ENCODE measurements around the gene ARHGAP44. TPM values are rescaled to one million over a fixed set of nuclear protein-coding genes. Genes with fewer than 3 reads are reported as not detected.

ARHGAP44 gene
- total and polyA plus RNA-seq, 2 of the 8 experiments (the other 6 are each of a cell fraction or from before 2014, with no cell fraction given): 6.2 to 22.2 TPM

DNA sequence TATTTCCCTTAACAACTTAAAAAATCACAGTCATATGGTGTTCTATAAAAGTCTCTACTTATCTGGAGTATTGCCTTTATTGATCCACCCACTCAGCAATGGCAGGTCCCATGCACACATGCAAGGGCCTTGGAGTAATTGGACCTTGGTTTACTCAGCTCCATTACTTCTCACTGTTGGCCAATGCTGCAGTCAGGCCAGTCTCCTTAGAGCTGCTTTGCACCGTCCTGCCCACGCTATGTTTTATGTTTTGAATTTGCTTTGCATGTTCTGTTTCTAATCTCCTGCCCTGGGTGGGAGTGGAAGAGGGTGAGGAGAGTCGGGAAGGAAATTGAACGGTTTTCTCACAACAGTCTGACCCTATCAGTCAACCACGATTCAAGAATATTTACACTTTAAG, 23.6 kb downstream of the ARHGAP44 start:
- H2BK15ac ChIP-seq (ENCODE audit: low read length): no peak overlapping the region
- H2BK120ac ChIP-seq (replicated peaks; ENCODE audit: low read depth, low read length): no peak overlapping the region
- no peak overlapping the region for H2BK20ac ChIP-seq (ENCODE audit: low read length)
- no peaks in the 10 kb centered on the region for H3K27me3 ChIP-seq (replicated peaks in 1 of 4; ENCODE audit: control insufficient read depth in 3 of 4, extremely low read depth in 1 of 4, insufficient read depth in 3 of 4, low read length in 3 of 4)
- H2BK12ac ChIP-seq (ENCODE audit: low read depth, low read length): no peak overlapping the region
- peaks cover 16 to 18% of the 10 kb centered on the region in 2 experiments for H3K9me3 ChIP-seq (ENCODE audit: insufficient read depth in 2 of 2, low read depth in 1 of 2, low read length in 1 of 2)
- FAIRE-seq (no peak), DNase-seq (ENCODE audit: low read depth in 1 of 2, low spot score in 2 of 2) (no peak)
- H2AK5ac ChIP-seq (ENCODE audit: low read depth, low read length): no peak overlapping the region
- H2BK5ac ChIP-seq (ENCODE audit: low read depth, low read length): no peak overlapping the region
- H3K56ac ChIP-seq (replicated peaks; ENCODE audit: insufficient read length, low read depth, low read length): no peak overlapping the region
- POLR2A ChIA-PET (ENCODE audit: partially characterized antibody): no interaction called here
- H4K91ac ChIP-seq (replicated peaks; ENCODE audit: insufficient read length, low read length): no peak overlapping the region
- no peaks in the 10 kb centered on the region for H3K23me2 ChIP-seq (ENCODE audit: low read depth, low read length)
- H3K4me2 ChIP-seq (ENCODE audit: insufficient read depth in 1 of 2, low read depth in 2 of 2, low read length in 2 of 2): no peak overlapping the region
- H3K4ac ChIP-seq (replicated peaks; ENCODE audit: insufficient read length, low read depth, low read length): no peak overlapping the region
- no peak overlapping the region for H3K27ac ChIP-seq (ENCODE audit: low read depth, low read length)
- H3K4me3 ChIP-seq (ENCODE audit: extremely low read depth in 1 of 4, insufficient read depth in 2 of 4, low read depth in 3 of 4, low read length in 4 of 4): no peak overlapping the region
- H3K9ac ChIP-seq (replicated peaks in 1 of 4; ENCODE audit: extremely low read depth in 1 of 4, low read depth in 3 of 4, low read length in 3 of 4): no peak overlapping the region
- peaks cover 0 to 20% of the 10 kb centered on the region in 2 experiments; a peak in 2 of 4 replicates for H3K79me2 ChIP-seq (ENCODE audit: control insufficient read depth in 1 of 2, insufficient read depth in 2 of 2, low read length in 2 of 2)
- no peaks in the 10 kb centered on the region for H3K4me1 ChIP-seq (replicated peaks in 1 of 4; ENCODE audit: control insufficient read depth in 3 of 4, insufficient read depth in 4 of 4, low read length in 3 of 4)
- H4K5ac ChIP-seq (ENCODE audit: insufficient read length, low read depth, low read length): no peak overlapping the region
- CTCF ChIA-PET (ENCODE audit: partially characterized antibody): interaction anchor here (0.6 kb wide), 1 partner anchor 71 kb away, joined by 3 read pairs; no protein-coding TSS in a partner anchor
- no peaks in the 10 kb centered on the region; a peak in 1 of 8 replicates for H3K36me3 ChIP-seq (ENCODE audit: control insufficient read depth in 2 of 4, insufficient read depth in 4 of 4, low read length in 3 of 4)
- no peak overlapping the region for H3K23ac ChIP-seq (ENCODE audit: insufficient read length)
- no peak overlapping the region for H3K14ac ChIP-seq (ENCODE audit: insufficient read length)
- H4K8ac ChIP-seq (ENCODE audit: extremely low read depth, insufficient read depth, low read length): no peak overlapping the region
- no peaks in the 10 kb centered on the region for H4K20me1 ChIP-seq (replicated peaks in 1 of 2; ENCODE audit: control insufficient read depth in 1 of 2, insufficient read depth in 2 of 2, low read length in 2 of 2)
- peaks cover 4% of the 10 kb centered on the region; the same call in 1 of the 2 replicates for H3K79me1 ChIP-seq (ENCODE audit: low read depth, low read length)
- H3K18ac ChIP-seq (ENCODE audit: extremely low read depth, low read length): no peak overlapping the region
- no peak overlapping the region for H2AFZ ChIP-seq (ENCODE audit: low read length)
- 87% methylated on average over 5 of the region's 5 CpGs; no CpG with 5 or more reads in 1 of the 2 experiments for WGBS, 2 experiments (ENCODE audit: extremely low coverage in 1 of 2, insufficient coverage in 1 of 2, insufficient read length in 1 of 2, insufficient replicate concordance in 2 of 2, low coverage in 1 of 2, low lambda C conversion rate in 2 of 2, missing lambda C conversion rate in 1 of 2)
- TF ChIP-seq RNF2 (IDR thresholded peaks at IDR 0.05; ENCODE audit: borderline replicate concordance, low read depth, low read length, missing control alignments, poor library complexity, severe bottlenecking) (no peak), CTBP2 (IDR thresholded peaks at IDR 0.05; ENCODE audit: borderline replicate concordance, insufficient read depth, insufficient read length, low read length) (no peak), JUND (IDR thresholded peaks at IDR 0.05; ENCODE audit: low read length) (no peak), SIX5 (IDR thresholded peaks at IDR 0.05; ENCODE audit: low read depth, low read length) (no peak), SP2 (IDR thresholded peaks at IDR 0.05; ENCODE audit: low read length) (no peak), CEBPB (IDR thresholded peaks at IDR 0.05; ENCODE audit: low read depth, low read length) (no peak), JUN (IDR thresholded peaks at IDR 0.05; ENCODE audit: low read depth, low read length) (no peak), BRCA1 (IDR thresholded peaks at IDR 0.05; ENCODE audit: low read depth, low read length) (no peak)
- TF ChIP-seq, protein P1, sequence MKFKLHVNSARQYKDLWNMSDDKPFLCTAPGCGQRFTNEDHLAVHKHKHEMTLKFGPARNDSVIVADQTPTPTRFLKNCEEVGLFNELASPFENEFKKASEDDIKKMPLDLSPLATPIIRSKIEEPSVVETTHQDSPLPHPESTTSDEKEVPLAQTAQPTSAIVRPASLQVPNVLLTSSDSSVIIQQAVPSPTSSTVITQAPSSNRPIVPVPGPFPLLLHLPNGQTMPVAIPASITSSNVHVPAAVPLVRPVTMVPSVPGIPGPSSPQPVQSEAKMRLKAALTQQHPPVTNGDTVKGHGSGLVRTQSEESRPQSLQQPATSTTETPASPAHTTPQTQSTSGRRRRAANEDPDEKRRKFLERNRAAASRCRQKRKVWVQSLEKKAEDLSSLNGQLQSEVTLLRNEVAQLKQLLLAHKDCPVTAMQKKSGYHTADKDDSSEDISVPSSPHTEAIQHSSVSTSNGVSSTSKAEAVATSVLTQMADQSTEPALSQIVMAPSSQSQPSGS (IDR thresholded peaks at IDR 0.05; ENCODE audit: low read length): no peak
- TF ChIP-seq, protein P2, sequence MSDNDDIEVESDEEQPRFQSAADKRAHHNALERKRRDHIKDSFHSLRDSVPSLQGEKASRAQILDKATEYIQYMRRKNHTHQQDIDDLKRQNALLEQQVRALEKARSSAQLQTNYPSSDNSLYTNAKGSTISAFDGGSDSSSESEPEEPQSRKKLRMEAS (IDR thresholded peaks at IDR 0.05): no peak
- TF ChIP-seq, protein P3, sequence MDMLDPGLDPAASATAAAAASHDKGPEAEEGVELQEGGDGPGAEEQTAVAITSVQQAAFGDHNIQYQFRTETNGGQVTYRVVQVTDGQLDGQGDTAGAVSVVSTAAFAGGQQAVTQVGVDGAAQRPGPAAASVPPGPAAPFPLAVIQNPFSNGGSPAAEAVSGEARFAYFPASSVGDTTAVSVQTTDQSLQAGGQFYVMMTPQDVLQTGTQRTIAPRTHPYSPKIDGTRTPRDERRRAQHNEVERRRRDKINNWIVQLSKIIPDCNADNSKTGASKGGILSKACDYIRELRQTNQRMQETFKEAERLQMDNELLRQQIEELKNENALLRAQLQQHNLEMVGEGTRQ (IDR thresholded peaks at IDR 0.05; ENCODE audit: low read length): no peak

All from H1 (cell line).